Peyer's patch (tissue), 4 donors: Measurements from ENCODE around the gene TRPM3. TPM values are rescaled to one million over a fixed set of nuclear protein-coding genes. Genes with fewer than 3 reads are reported as not detected.

Experiments
- DNase-seq, 3 donors: peaks; one replicate each; pipeline ENCODE4 v3.0.0-alpha.2; 2017 to 2019
- H3K27ac ChIP-seq, 4 donors: fragments of 200-600 bp; sonication (generic); one replicate each; pipeline ENCODE4 v1.5.1; 2016 to 2019
- H3K27me3 ChIP-seq, 2 donors: fragments of 200-600 bp; sonication (generic); one replicate each; pipeline ENCODE4 v1.5.1; 2019
- H3K36me3 ChIP-seq, 3 donors: fragments of 200-600 bp; sonication (generic); one replicate each; pipeline ENCODE4 v1.5.1; 2016 to 2019
- H3K4me1 ChIP-seq, 4 donors: fragments of 200-600 bp; sonication (generic); one replicate each; pipeline ENCODE4 v1.5.1; 2016 to 2019
- H3K4me3 ChIP-seq, 4 donors: fragments of 200-600 bp; sonication (generic); 1 replicate in 3 of 4; 2 replicates in 1 of 4; pipeline ENCODE4 v1.5.1; 2016 to 2019; ENCODE audit warnings: mild to moderate bottlenecking in 1 of 4
- H3K9me3 ChIP-seq, 4 donors: fragments of 200-600 bp; sonication (generic); one replicate each; pipeline ENCODE4 v1.5.1; 2016 to 2019; ENCODE audit warnings: mild to moderate bottlenecking in 1 of 4
- POLR2A ChIP-seq, 2 donors: fragments of 450-650 bp; IDR thresholded peaks; one replicate each; pipeline ENCODE4 v1.5.1; 2017; ENCODE audit warnings: antibody characterized with exemption in 2 of 2, mild to moderate bottlenecking in 2 of 2, moderate library complexity in 2 of 2
- total RNA-seq, 4 donors: library from RNA; depleted of rRNA; stranded (reverse); fragments of >200 nt; gene quantifications; one replicate each; pipeline ENCODE4 v1.1.0, GENCODE V29; 2016
- TF ChIP-seq, protein P1 (sequence below), 6 experiments: fragments of 450-650 bp in 4 of 6; fragments of 200-600 bp in 2 of 6; sonication (generic) in 1 of 6; IDR thresholded peaks; one replicate each; pipeline ENCODE4 v1.5.1; 2017 to 2019; ENCODE audit warnings: antibody characterized with exemption in 6 of 6, mild to moderate bottlenecking in 3 of 6, moderate library complexity in 1 of 6

Gene TRPM3
- total RNA-seq, 4 donors from 2014 or later = 0.28 to 0.80 TPM; not detected in 2

DNA sequence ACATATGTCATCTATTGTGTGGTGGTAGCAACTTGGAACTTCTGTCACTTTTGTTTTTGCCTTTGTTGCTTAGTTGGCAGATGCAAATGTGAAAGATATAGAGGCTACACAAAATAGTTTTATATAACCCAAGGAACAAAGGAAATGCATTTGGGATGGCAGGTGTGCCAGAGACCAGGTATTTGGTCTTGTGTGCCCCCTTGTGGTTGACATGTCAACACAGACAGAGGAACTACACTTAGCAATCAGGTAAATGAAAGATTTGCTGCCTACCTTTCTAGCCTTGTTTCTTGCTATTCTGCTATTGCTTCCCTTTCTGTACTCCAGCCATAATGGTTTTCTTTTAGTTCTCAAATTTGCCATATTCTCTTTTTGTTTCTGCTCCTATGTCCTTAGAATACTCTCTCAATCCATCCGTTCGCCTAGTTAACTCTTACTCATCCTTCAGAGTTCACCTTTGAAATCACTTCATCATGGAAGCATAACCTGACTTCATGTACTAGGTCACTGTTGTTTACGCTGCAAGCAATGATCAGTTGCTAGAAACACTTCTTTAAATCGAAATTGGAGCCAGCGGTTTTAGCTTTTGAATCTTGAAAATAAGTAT, 119.5 kb downstream of the TRPM3 start:
- no peaks in the 10 kb centered on the region for H3K27me3 ChIP-seq
- no peak overlapping the region for H3K27ac ChIP-seq
- H3K4me1 ChIP-seq = no peaks in the 10 kb centered on the region
- TF ChIP-seq, protein P1, sequence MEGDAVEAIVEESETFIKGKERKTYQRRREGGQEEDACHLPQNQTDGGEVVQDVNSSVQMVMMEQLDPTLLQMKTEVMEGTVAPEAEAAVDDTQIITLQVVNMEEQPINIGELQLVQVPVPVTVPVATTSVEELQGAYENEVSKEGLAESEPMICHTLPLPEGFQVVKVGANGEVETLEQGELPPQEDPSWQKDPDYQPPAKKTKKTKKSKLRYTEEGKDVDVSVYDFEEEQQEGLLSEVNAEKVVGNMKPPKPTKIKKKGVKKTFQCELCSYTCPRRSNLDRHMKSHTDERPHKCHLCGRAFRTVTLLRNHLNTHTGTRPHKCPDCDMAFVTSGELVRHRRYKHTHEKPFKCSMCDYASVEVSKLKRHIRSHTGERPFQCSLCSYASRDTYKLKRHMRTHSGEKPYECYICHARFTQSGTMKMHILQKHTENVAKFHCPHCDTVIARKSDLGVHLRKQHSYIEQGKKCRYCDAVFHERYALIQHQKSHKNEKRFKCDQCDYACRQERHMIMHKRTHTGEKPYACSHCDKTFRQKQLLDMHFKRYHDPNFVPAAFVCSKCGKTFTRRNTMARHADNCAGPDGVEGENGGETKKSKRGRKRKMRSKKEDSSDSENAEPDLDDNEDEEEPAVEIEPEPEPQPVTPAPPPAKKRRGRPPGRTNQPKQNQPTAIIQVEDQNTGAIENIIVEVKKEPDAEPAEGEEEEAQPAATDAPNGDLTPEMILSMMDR (IDR thresholded peaks at IDR 0.05) = peak in 4 of 6 experiments; percentile 20 to 49 (median 48)
- TF ChIP-seq POLR2A (IDR thresholded peaks at IDR 0.05) = no peak
- H3K36me3 ChIP-seq = no peaks in the 10 kb centered on the region
- peaks cover 0 to 5% (median 0%) of the 10 kb centered on the region in 4 donors for H3K9me3 ChIP-seq
- H3K4me3 ChIP-seq = no peak overlapping the region
- no peak for DNase-seq

DNA sequence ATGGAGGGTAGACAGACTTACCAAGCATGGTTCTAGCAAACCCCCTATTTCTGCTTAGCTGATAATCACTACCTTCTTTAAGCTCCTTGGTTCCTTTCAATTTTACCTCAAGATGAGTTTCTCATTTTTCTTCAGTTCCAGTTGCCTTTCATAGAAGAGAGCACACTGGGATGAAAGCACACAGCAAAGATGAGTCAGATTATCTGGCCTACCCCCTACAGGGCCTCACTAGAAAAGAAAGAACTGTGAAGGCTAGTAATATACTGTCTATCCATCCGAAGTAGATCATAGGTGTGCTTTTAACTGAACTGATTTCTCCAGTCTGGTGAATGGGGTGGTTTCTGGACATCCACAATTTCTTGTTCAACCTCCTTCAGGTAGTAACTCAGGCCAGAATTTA, 122.5 kb downstream of the TRPM3 start:
- Histone ChIP-seq H3K9me3 (no peaks in the 10 kb centered on the region), H3K4me1 (no peaks in the 10 kb centered on the region), H3K4me3 (no peak overlapping the region), H3K36me3 (no peaks in the 10 kb centered on the region), H3K27me3 (no peaks in the 10 kb centered on the region), H3K27ac (no peak overlapping the region)
- TF ChIP-seq, protein P1 (IDR thresholded peaks at IDR 0.05) = no peak
- no peak for TF ChIP-seq POLR2A (IDR thresholded peaks at IDR 0.05)
- no peak for DNase-seq

DNA sequence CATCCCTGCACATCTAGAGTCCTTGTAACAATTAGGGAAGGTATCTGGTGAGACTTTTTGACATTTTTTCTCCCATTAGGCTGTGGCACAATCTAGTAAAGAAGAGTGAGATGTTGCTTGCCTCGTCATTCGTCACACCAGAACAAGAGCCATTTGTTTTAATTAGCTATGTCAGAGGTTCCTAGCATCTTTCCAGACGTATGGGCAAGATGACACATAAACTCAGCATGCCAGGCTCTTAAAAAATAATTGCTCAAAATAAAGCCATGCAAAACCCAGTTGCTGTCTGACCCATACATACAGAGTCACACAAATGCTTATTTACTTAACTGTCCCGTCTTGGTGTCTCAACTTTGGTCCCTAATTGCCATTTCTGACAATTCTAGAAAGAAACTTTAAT, 125.9 kb downstream of the TRPM3 start:
- no peaks in the 10 kb centered on the region for H3K36me3 ChIP-seq
- DNase-seq = no peak
- H3K4me1 ChIP-seq = no peaks in the 10 kb centered on the region
- TF ChIP-seq POLR2A (IDR thresholded peaks at IDR 0.05) = no peak
- TF ChIP-seq, protein P1 (IDR thresholded peaks at IDR 0.05) = no peak
- no peak overlapping the region for H3K4me3 ChIP-seq
- H3K27me3 ChIP-seq = no peaks in the 10 kb centered on the region
- no peak overlapping the region for H3K27ac ChIP-seq
- no peaks in the 10 kb centered on the region for H3K9me3 ChIP-seq

DNA sequence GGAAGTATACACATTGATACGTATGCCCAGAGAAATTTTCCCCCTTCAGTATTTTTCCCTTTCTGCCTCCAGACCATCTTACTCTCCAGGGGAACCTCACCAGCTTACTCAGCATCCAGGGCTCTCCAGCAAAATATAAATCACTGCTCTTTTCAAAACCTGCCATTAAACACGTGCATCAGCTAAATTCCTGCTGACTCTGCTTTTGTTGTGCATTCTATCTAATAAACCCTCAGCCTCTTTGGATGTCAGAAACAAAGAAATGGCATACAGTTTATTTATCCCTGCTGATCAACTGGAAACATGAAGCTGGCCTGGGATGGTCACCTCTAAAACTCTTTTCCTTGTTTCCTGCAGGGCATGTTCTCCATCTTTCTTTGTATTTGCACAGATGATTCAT, 126.8 kb downstream of the TRPM3 start:
- Histone ChIP-seq H3K27me3 (no peaks in the 10 kb centered on the region), H3K4me1 (no peaks in the 10 kb centered on the region), H3K36me3 (no peaks in the 10 kb centered on the region), H3K27ac (no peak overlapping the region), H3K4me3 (no peak overlapping the region), H3K9me3 (no peaks in the 10 kb centered on the region)
- TF ChIP-seq POLR2A (IDR thresholded peaks at IDR 0.05) = no peak
- TF ChIP-seq, protein P1 (IDR thresholded peaks at IDR 0.05) = no peak
- no peak for DNase-seq

DNA sequence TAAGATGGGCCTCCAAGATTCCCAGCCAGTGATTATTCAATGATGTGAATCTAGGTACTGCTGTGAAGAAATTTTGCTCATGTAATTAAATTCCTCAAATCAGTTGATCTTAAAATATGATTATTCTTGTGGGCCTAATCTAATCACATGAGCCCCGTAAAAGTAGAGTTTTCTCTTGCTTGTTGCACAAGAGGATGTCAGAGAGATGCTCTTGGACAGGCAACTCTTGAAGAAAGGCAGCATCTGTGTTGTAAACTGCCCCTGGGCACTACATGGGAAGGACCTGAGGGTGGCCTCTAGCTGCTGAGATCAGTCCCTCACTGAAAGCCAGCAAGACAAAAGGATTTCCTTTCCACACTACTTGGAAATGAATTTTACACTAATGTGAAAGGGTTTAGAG, 132.9 kb downstream of the TRPM3 start:
- no peak overlapping the region for H3K27ac ChIP-seq
- no peaks in the 10 kb centered on the region for H3K4me1 ChIP-seq
- H3K4me3 ChIP-seq = no peak overlapping the region
- no peaks in the 10 kb centered on the region for H3K27me3 ChIP-seq
- H3K9me3 ChIP-seq = no peaks in the 10 kb centered on the region
- no peak for TF ChIP-seq POLR2A (IDR thresholded peaks at IDR 0.05)
- TF ChIP-seq, protein P1 (IDR thresholded peaks at IDR 0.05) = no peak
- DNase-seq = no peak
- no peaks in the 10 kb centered on the region for H3K36me3 ChIP-seq

DNA sequence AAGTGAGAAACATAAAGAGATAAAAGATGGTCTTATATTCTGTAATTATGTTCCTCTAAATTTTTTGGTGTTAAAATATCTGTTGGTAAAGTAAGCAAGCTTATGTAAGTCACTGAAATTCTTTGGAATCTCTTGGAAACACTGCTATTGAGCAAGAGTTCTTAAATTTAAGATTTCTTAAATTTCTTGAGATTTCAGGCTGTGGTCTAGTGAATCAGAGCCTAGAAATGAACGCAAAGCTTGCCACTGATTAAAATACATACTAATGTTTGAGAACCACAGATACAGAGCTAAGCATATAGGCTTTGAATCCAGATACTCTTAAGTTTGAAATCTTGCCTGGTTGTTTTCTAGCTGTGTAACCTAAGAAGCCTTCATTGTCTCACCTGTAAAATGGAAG, 133.4 kb downstream of the TRPM3 start:
- DNase-seq = no peak
- no peaks in the 10 kb centered on the region for H3K36me3 ChIP-seq
- H3K27ac ChIP-seq = no peak overlapping the region
- no peaks in the 10 kb centered on the region for H3K27me3 ChIP-seq
- H3K4me3 ChIP-seq = no peak overlapping the region
- no peaks in the 10 kb centered on the region for H3K9me3 ChIP-seq
- no peaks in the 10 kb centered on the region for H3K4me1 ChIP-seq
- TF ChIP-seq, protein P1 (IDR thresholded peaks at IDR 0.05) = no peak
- no peak for TF ChIP-seq POLR2A (IDR thresholded peaks at IDR 0.05)
